DOHH2 (cell line): ENCODE results near the gene FAM20C.
"Not testable (repeated sequence)": the region's sequence is repeated elsewhere in the genome, so short reads cannot be mapped to it uniquely, and the experiment has no call there.

Experiments
- H3F3A ChIP-seq: fragments of 200-600 bp; sonication (generic), shearing (Covaris generic); 2 replicates; pipeline ENCODE4 v1.6.0; 2016; ENCODE audit warnings: antibody characterized with exemption, mild to moderate bottlenecking; ENCODE audit not compliant: control insufficient read depth, insufficient read depth
- H3K27ac ChIP-seq: fragments of 200-600 bp; sonication (generic); 2 replicates; pipeline ENCODE4 v1.5.1; 2014; ENCODE audit warnings: low read depth, mild to moderate bottlenecking, low read length, moderate library complexity
- H3K27me3 ChIP-seq: fragments of 200-600 bp; sonication (generic); 2 replicates; pipeline ENCODE4 v1.6.1; 2014; ENCODE audit warnings: mild to moderate bottlenecking, low read length, mixed read lengths; ENCODE audit not compliant: control insufficient read depth
- H3K36me3 ChIP-seq: fragments of 200-600 bp; sonication (generic); 2 replicates; pipeline ENCODE4 v1.6.1; 2014; ENCODE audit warnings: mild to moderate bottlenecking, low read length, moderate library complexity, mixed read lengths; ENCODE audit not compliant: control insufficient read depth
- H3K4me1 ChIP-seq: fragments of 200-600 bp; sonication (generic); 2 replicates; pipeline ENCODE4 v1.6.1; 2014; ENCODE audit warnings: mild to moderate bottlenecking, low read length, mixed read lengths; ENCODE audit not compliant: control insufficient read depth
- H3K4me2 ChIP-seq: fragments of 200-600 bp; sonication (generic); 2 replicates; pipeline ENCODE4 v1.6.0; 2014; ENCODE audit warnings: mild to moderate bottlenecking, low read length, moderate library complexity
- H3K4me3 ChIP-seq: fragments of 200-600 bp; sonication (generic); 2 replicates; pipeline ENCODE4 v1.5.1; 2014; ENCODE audit warnings: mild to moderate bottlenecking, low read length, mixed read lengths
- H3K79me2 ChIP-seq: fragments of 200-600 bp; sonication (generic); 2 replicates; pipeline ENCODE4 v1.6.1; 2014; ENCODE audit warnings: mild to moderate bottlenecking, low read length, mixed read lengths; ENCODE audit not compliant: control insufficient read depth
- H3K9me2 ChIP-seq: fragments of 200-600 bp; sonication (generic); replicated peaks from 2 replicates; pipeline ENCODE4 v1.6.1; 2014; ENCODE audit warnings: mild to moderate bottlenecking, low read length, mixed read lengths; ENCODE audit not compliant: control insufficient read depth
- H3K9me3 ChIP-seq: fragments of 200-600 bp; sonication (generic); 2 replicates; pipeline ENCODE4 v1.6.1; 2014; ENCODE audit warnings: antibody characterized with exemption, low read length, mixed read lengths; ENCODE audit not compliant: control insufficient read depth, insufficient read depth
- H4K20me1 ChIP-seq: fragments of 200-600 bp; sonication (generic); 2 replicates; pipeline ENCODE4 v1.6.0; 2014; ENCODE audit warnings: low read depth, mild to moderate bottlenecking, antibody characterized with exemption, low read length, moderate library complexity; ENCODE audit not compliant: control insufficient read depth, insufficient read depth
- EZH2phosphoT487 ChIP-seq: fragments of 200-600 bp; sonication (generic); IDR thresholded peaks from 2 replicates; pipeline ENCODE4 v1.6.1; 2017; ENCODE audit warnings: borderline replicate concordance, mild to moderate bottlenecking, antibody characterized with exemption, low read length, moderate library complexity, mixed read lengths
- TF ChIP-seq, protein P1 (sequence below): fragments of 200-600 bp; sonication (generic); IDR thresholded peaks from one replicate; pipeline ENCODE4 v1.5.1; 2014; ENCODE audit warnings: antibody characterized with exemption, mild to moderate bottlenecking, low read depth, low read length; ENCODE audit not compliant: poor library complexity, severe bottlenecking

FAM20C gene

DNA sequence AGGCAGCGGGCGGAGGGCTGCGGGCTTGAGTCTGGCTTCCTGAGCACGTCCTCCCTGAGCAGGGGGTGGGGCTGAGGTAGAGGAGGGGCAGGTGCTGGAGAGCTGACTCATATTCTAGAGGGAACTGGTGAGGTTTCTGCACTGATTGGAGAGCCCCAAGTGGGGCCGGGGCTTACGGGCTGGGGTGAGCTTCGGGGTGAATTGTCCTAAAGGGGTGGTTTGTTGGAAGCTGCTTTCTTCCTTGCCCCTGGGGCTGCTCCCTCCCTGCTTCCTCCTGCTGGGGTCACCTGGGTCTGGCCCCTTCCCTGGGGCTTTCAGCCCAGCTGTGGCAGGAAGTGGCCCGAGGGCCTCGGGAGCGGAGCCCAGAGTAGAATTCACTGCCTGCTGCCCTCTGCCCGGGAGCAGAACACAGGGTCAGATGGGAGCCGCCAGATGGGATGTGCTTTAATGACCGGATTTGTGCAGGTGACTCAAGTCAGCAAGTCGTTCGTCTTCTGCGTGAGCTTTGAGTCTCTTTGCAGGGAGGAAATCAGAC, 48.6 kb downstream of the FAM20C start:
- no peaks in the 10 kb centered on the region for H3K9me2 ChIP-seq
- H4K20me1 ChIP-seq = no peaks in the 10 kb centered on the region
- no peaks in the 10 kb centered on the region for H3K79me2 ChIP-seq
- no peaks in the 10 kb centered on the region for H3K27me3 ChIP-seq
- no peak for TF ChIP-seq EZH2phosphoT487
- TF ChIP-seq, protein P1, sequence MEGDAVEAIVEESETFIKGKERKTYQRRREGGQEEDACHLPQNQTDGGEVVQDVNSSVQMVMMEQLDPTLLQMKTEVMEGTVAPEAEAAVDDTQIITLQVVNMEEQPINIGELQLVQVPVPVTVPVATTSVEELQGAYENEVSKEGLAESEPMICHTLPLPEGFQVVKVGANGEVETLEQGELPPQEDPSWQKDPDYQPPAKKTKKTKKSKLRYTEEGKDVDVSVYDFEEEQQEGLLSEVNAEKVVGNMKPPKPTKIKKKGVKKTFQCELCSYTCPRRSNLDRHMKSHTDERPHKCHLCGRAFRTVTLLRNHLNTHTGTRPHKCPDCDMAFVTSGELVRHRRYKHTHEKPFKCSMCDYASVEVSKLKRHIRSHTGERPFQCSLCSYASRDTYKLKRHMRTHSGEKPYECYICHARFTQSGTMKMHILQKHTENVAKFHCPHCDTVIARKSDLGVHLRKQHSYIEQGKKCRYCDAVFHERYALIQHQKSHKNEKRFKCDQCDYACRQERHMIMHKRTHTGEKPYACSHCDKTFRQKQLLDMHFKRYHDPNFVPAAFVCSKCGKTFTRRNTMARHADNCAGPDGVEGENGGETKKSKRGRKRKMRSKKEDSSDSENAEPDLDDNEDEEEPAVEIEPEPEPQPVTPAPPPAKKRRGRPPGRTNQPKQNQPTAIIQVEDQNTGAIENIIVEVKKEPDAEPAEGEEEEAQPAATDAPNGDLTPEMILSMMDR = no peak
- no peak overlapping the region for H3K4me2 ChIP-seq
- no peak overlapping the region for H3K27ac ChIP-seq
- no peaks in the 10 kb centered on the region for H3K4me1 ChIP-seq
- no peaks in the 10 kb centered on the region for H3K36me3 ChIP-seq
- no peak overlapping the region for H3K4me3 ChIP-seq
- H3F3A ChIP-seq = no peaks in the 10 kb centered on the region
- peaks cover 53% of the 10 kb centered on the region; the same call in 1 of the 2 replicates for H3K9me3 ChIP-seq

GRCh38 chr7:241513-241912, 49.1 kb downstream of the FAM20C start:
- Histone ChIP-seq H3K79me2 (no peaks in the 10 kb centered on the region), H3K4me3 (no peak overlapping the region), H3K9me2 (no peaks in the 10 kb centered on the region), H3K4me1 (no peaks in the 10 kb centered on the region), H3K9me3 (peaks cover 53% of the 10 kb centered on the region; the same call in 1 of the 2 replicates), H3F3A (no peaks in the 10 kb centered on the region), H3K27me3 (no peaks in the 10 kb centered on the region), H3K4me2 (no peak overlapping the region), H3K36me3 (no peaks in the 10 kb centered on the region), H3K27ac (no peak overlapping the region), H4K20me1 (no peaks in the 10 kb centered on the region)
- TF ChIP-seq, protein P1 = no peak
- no peak for TF ChIP-seq EZH2phosphoT487

- H3K4me2 ChIP-seq = not testable (repeated sequence)
These were observed 50.6 kb downstream of the FAM20C start for GRCh38 chr7:242826-243579.

GRCh38 chr7:243580-243978, 51.2 kb downstream of the FAM20C start:
- not testable (repeated sequence) for H3K9me2 ChIP-seq, H3K4me1 ChIP-seq, H3K27ac ChIP-seq, H3K4me2 ChIP-seq, H3K79me2 ChIP-seq, H3F3A ChIP-seq, H3K27me3 ChIP-seq, H3K4me3 ChIP-seq, H4K20me1 ChIP-seq, H3K36me3 ChIP-seq
- H3K9me3 ChIP-seq = peaks cover 50% of the 10 kb centered on the region; the same call in 1 of the 2 replicates

More at GRCh38 chr7:242826-243579, 50.6 kb downstream of the FAM20C start:
- H3K36me3 ChIP-seq, H3K4me1 ChIP-seq, H3K27me3 ChIP-seq, H3F3A ChIP-seq, H3K9me2 ChIP-seq, H4K20me1 ChIP-seq, H3K27ac ChIP-seq, H3K4me3 ChIP-seq, H3K79me2 ChIP-seq: not testable (repeated sequence)
- peaks cover 50% of the 10 kb centered on the region; the same call in 1 of the 2 replicates for H3K9me3 ChIP-seq
